ENCODE measurements around the gene SYNM.

The SYNM gene

GRCh38 chr15:99076109-99076508 is 28.8 kb upstream of the SYNM start:
- H3K4me3 ChIP-seq (ENCODE audit: low read depth, low read length), result no peak overlapping the region
- TF ChIP-seq CTCF (IDR thresholded peaks at IDR 0.05; ENCODE audit: low read depth, low read length), result no peak
- DNase-seq (ENCODE audit: low read depth, low spot score), result no peak
- in situ Hi-C loops (cut with HindIII; ENCODE audit: low sequenced_read_pairs), result no loop called here

GRCh38 chr15:99076555-99077308 is 28.1 kb upstream of the SYNM start:
- TF ChIP-seq CTCF (IDR thresholded peaks at IDR 0.05; ENCODE audit: low read depth, low read length), result peak; percentile 83
- in situ Hi-C loops (cut with HindIII; ENCODE audit: low sequenced_read_pairs), result no loop called here
- peak; percentile 82 for DNase-seq (ENCODE audit: low read depth, low spot score)
- H3K4me3 ChIP-seq (ENCODE audit: low read depth, low read length), result peak overlapping the region; percentile 11

GRCh38 chr15:99082798-99083197 is 22.1 kb upstream of the SYNM start:
- in situ Hi-C loops (cut with HindIII; ENCODE audit: low sequenced_read_pairs), result no loop called here
- no peak for TF ChIP-seq CTCF (IDR thresholded peaks at IDR 0.05; ENCODE audit: low read depth, low read length)
- H3K4me3 ChIP-seq (ENCODE audit: low read depth, low read length), result no peak overlapping the region
- DNase-seq (ENCODE audit: low read depth, low spot score), result no peak

- TF ChIP-seq CTCF (IDR thresholded peaks at IDR 0.05; ENCODE audit: low read depth, low read length), result no peak
- H3K4me3 ChIP-seq (ENCODE audit: low read depth, low read length), result no peak overlapping the region
- no peak for DNase-seq (ENCODE audit: low read depth, low spot score)
- in situ Hi-C loops (cut with HindIII; ENCODE audit: low sequenced_read_pairs), result no loop called here
Measured at GRCh38 chr15:99084965-99085364, 19.9 kb upstream of the SYNM start.

GRCh38 chr15:99085413-99086326 is 19.2 kb upstream of the SYNM start:
- in situ Hi-C loops (cut with HindIII; ENCODE audit: low sequenced_read_pairs), result no loop called here

GRCh38 chr15:99086327-99086667 is 18.6 kb upstream of the SYNM start:
- in situ Hi-C loops (cut with HindIII; ENCODE audit: low sequenced_read_pairs), result no loop called here
- TF ChIP-seq CTCF (IDR thresholded peaks at IDR 0.05; ENCODE audit: low read depth, low read length), result no peak

More at GRCh38 chr15:99085413-99086326, 19.2 kb upstream of the SYNM start:
- H3K4me3 ChIP-seq (ENCODE audit: low read depth, low read length), result no peak overlapping the region
- TF ChIP-seq CTCF (IDR thresholded peaks at IDR 0.05; ENCODE audit: low read depth, low read length), result no peak
- peak; percentile 55 for DNase-seq (ENCODE audit: low read depth, low spot score)

More at GRCh38 chr15:99086327-99086667, 18.6 kb upstream of the SYNM start:
- H3K4me3 ChIP-seq (ENCODE audit: low read depth, low read length), result no peak overlapping the region
- DNase-seq (ENCODE audit: low read depth, low spot score), result no peak

Data from astrocyte of the spinal cord (primary cell).